ENCODE results near the gene PARD3. TPM values are rescaled to one million over a fixed set of nuclear protein-coding genes. Genes with fewer than 3 reads are reported as not detected.

PARD3 gene
- total and polyA plus RNA-seq, 2 donors (not counting 3 experiments of a cell fraction or from before 2014, with no cell fraction given), result 7.3 to 24.1 TPM

DNA sequence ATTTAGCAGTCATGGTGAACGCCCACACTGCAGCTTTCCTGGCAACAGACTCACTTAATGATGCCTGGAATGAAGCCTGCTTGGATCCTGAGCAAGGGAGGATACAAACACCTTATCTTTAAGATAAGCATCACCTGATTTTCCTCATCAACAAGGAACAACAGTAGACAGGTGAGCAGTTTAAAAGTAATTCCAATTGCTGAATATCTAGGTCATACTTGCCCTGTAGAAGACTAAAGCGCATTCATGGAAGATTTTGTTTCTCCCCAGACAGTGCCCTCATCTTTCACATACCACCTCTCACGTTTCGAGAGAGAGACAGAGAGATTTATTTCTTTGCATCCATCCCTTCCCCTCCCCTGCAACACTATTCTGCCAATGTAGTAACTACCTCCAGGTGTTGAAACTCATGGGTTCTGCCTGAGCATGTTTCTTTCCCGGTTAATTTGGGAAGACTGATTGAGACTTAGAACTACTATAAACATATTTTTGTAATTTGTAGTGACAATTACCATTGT is 660.7 kb downstream of the PARD3 start:
- FAIRE-seq (no peak), DNase-seq (ENCODE audit: low read depth, low spot score) (no peak)
- H3K9me3 ChIP-seq (replicated peaks; ENCODE audit: control insufficient read depth, insufficient read depth, low read length), result no peaks in the 10 kb centered on the region
- intact Hi-C loops (cut with micrococcal nuclease) (no loop called here), dilution Hi-C loops (cut with MboI; ENCODE audit: extremely low pct_ligation_motif_present, low sequenced_read_pairs) (no loop called here)
- H3K4me3 ChIP-seq (replicated peaks in 1 of 3; ENCODE audit: insufficient read depth in 1 of 3, low read depth in 1 of 3, low read length in 3 of 3), result no peak overlapping the region
- H3K27ac ChIP-seq (ENCODE audit: insufficient read depth, low read depth, low read length), result no peak overlapping the region
- no peaks in the 10 kb centered on the region for H3K36me3 ChIP-seq (ENCODE audit: control insufficient read depth in 2 of 2, extremely low read depth in 1 of 2, insufficient read depth in 2 of 2, low read length in 2 of 2)
- no peaks in the 10 kb centered on the region for H3K9me1 ChIP-seq (replicated peaks; ENCODE audit: control insufficient read depth, extremely low read depth, insufficient read depth, low read length)
- H3K4me1 ChIP-seq (ENCODE audit: control insufficient read depth, extremely low read depth, insufficient read depth, low read length), result no peaks in the 10 kb centered on the region
- H3K27me3 ChIP-seq (ENCODE audit: control insufficient read depth in 2 of 2, insufficient read depth in 2 of 2, low read length in 2 of 2), result no peaks in the 10 kb centered on the region
- no peak overlapping the region for H3K9ac ChIP-seq (replicated peaks; ENCODE audit: extremely low read depth, insufficient read depth, low read length)
- ChIA-PET CTCF (no interaction called here), POLR2A (no interaction called here)
- no TSS peak for BruUV-seq (replicated peaks)
- no peaks in the 10 kb centered on the region for H3K79me2 ChIP-seq (ENCODE audit: control insufficient read depth, insufficient read depth, low read length)
- TF ChIP-seq, protein P1, sequence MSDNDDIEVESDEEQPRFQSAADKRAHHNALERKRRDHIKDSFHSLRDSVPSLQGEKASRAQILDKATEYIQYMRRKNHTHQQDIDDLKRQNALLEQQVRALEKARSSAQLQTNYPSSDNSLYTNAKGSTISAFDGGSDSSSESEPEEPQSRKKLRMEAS (IDR thresholded peaks at IDR 0.05; ENCODE audit: insufficient read depth, insufficient read length), result no peak
- H3K4me2 ChIP-seq (ENCODE audit: insufficient read depth, low read length), result no peak overlapping the region
- H4K20me1 ChIP-seq (replicated peaks; ENCODE audit: control insufficient read depth, extremely low read depth, insufficient read depth, low read length), result no peaks in the 10 kb centered on the region
- no peak overlapping the region for H2AFZ ChIP-seq (ENCODE audit: low read depth, low read length)

DNA sequence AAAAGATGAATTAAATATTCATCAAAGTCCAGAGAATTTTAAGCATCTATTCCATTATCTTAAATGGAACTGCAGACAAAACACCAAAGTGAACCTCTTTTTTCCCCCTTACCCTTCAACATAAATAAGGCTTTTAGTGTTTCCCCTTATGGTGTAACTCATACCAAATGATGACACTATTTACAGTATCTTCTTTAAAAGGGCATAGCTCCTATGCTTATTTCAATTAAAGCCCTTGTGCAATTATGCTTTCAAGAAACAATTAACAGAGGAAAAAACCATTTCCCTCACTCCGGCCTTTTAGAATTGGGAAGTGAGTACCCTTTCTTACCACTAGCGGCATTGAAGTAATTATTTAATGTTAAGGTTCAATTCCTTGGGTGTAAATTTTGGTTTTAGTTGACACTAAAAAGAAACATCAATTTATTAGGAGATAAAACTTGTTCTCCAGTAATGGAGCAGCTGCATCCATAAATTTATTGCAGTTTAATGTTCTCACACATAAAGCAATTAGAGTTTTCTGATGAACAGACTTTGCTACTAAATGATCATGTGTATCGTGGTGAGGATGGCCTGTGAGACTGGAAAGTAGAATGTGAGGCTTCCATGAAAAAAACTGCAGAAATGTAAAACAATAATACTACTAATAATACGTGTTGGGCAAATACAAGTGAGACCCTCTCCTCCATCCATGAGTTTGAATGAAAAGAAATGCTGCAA is 661.3 kb downstream of the PARD3 start:
- no peak for DNase-seq (ENCODE audit: low read depth, low spot score)
- BruUV-seq (replicated peaks), result no TSS peak
- no peaks in the 10 kb centered on the region for H4K20me1 ChIP-seq (replicated peaks; ENCODE audit: control insufficient read depth, extremely low read depth, insufficient read depth, low read length)
- H3K27me3 ChIP-seq (ENCODE audit: control insufficient read depth in 2 of 2, insufficient read depth in 2 of 2, low read length in 2 of 2), result no peaks in the 10 kb centered on the region
- no peak for FAIRE-seq
- dilution Hi-C loops (cut with MboI; ENCODE audit: extremely low pct_ligation_motif_present, low sequenced_read_pairs) (no loop called here), intact Hi-C loops (cut with micrococcal nuclease) (no loop called here)
- POLR2A ChIA-PET, result no interaction called here
- no peaks in the 10 kb centered on the region for H3K9me1 ChIP-seq (replicated peaks; ENCODE audit: control insufficient read depth, extremely low read depth, insufficient read depth, low read length)
- no peaks in the 10 kb centered on the region for H3K36me3 ChIP-seq (ENCODE audit: control insufficient read depth in 2 of 2, extremely low read depth in 1 of 2, insufficient read depth in 2 of 2, low read length in 2 of 2)
- H3K9ac ChIP-seq (replicated peaks; ENCODE audit: extremely low read depth, insufficient read depth, low read length), result no peak overlapping the region
- CTCF ChIA-PET, result no interaction called here
- no peak overlapping the region for H3K27ac ChIP-seq (ENCODE audit: insufficient read depth, low read depth, low read length)
- no peak overlapping the region for H3K4me2 ChIP-seq (ENCODE audit: insufficient read depth, low read length)
- H3K79me2 ChIP-seq (ENCODE audit: control insufficient read depth, insufficient read depth, low read length), result no peaks in the 10 kb centered on the region
- H3K4me1 ChIP-seq (ENCODE audit: control insufficient read depth, extremely low read depth, insufficient read depth, low read length), result no peaks in the 10 kb centered on the region
- TF ChIP-seq POLR2AphosphoS5 (IDR thresholded peaks at IDR 0.05; ENCODE audit: insufficient read depth, low read depth, low read length) (no peak), MYC (IDR thresholded peaks at IDR 0.05; ENCODE audit: low read depth, low read length) (no peak), EZH2 (IDR thresholded peaks at IDR 0.05; ENCODE audit: borderline replicate concordance, low read depth, low read length, severe bottlenecking) (no peak), JUN (IDR thresholded peaks at IDR 0.05; ENCODE audit: borderline replicate concordance, insufficient read depth, insufficient read length, low read depth) (no peak), CTCF (IDR thresholded peaks at IDR 0.05; ENCODE audit: extremely low read depth in 1 of 2, insufficient read depth in 1 of 2, low read depth in 1 of 2, low read length in 2 of 2) (no peak), GATA2 (IDR thresholded peaks at IDR 0.05; ENCODE audit: insufficient read depth, insufficient read length, low read depth, low read length) (no peak), FOS (IDR thresholded peaks at IDR 0.05; ENCODE audit: borderline replicate concordance, insufficient read depth, low read length) (no peak), POLR2A (IDR thresholded peaks at IDR 0.05; ENCODE audit: low read depth, low read length) (no peak)
- TF ChIP-seq, protein P1 (IDR thresholded peaks at IDR 0.05; ENCODE audit: insufficient read depth, insufficient read length), result no peak
- H3K9me3 ChIP-seq (replicated peaks; ENCODE audit: control insufficient read depth, insufficient read depth, low read length), result no peaks in the 10 kb centered on the region
- no peak overlapping the region for H2AFZ ChIP-seq (ENCODE audit: low read depth, low read length)
- H3K4me3 ChIP-seq (replicated peaks in 1 of 3; ENCODE audit: insufficient read depth in 1 of 3, low read depth in 1 of 3, low read length in 3 of 3), result no peak overlapping the region
